Esophagus squamous epithelium (tissue), 4 donors: ENCODE measurements around the gene KBTBD3.
"Not testable (repeated sequence)": the region's sequence is repeated elsewhere in the genome, so short reads cannot be mapped to it uniquely, and the experiment has no call there.

Source experiments
- CTCF ChIP-seq, 6 experiments: fragments of 450-650 bp in 4 of 6; fragments of 200-600 bp in 2 of 6; sonication (generic) in 2 of 6; IDR thresholded peaks; one replicate each; pipeline ENCODE4 v1.5.1; 2016 to 2019; ENCODE audit warnings: antibody characterized with exemption in 6 of 6, mild to moderate bottlenecking in 4 of 6, moderate library complexity in 4 of 6
- POLR2A ChIP-seq, 4 donors: fragments of 450-650 bp; IDR thresholded peaks; one replicate each; pipeline ENCODE4 v1.6.1; 2017; ENCODE audit warnings: antibody characterized with exemption in 4 of 4, mild to moderate bottlenecking in 4 of 4, moderate library complexity in 3 of 4

- not testable (repeated sequence) for TF ChIP-seq CTCF, POLR2A (IDR thresholded peaks at IDR 0.05)
Measured at GRCh38 chr11:106003094-106003493, 74.1 kb downstream of the KBTBD3 start.
